Nephron (organoid): ENCODE measurements around the gene TTC24.

Source experiments
- H3K27ac Mint-ChIP-seq, 3 experiments: 2 replicates each; pipeline ENCODE4 v1.8.0; 2020; ENCODE audit warnings: mixed read lengths in 3 of 3, mild to moderate bottlenecking in 2 of 3, moderate library complexity in 1 of 3
- H3K27me3 Mint-ChIP-seq: 2 replicates; pipeline ENCODE4 v1.8.0; 2021; ENCODE audit warnings: low read depth, mild to moderate bottlenecking, moderate library complexity, mixed read lengths
- H3K36me3 Mint-ChIP-seq: 2 replicates; pipeline ENCODE4 v1.8.0; 2020; ENCODE audit warnings: low read depth, mixed read lengths
- H3K4me1 Mint-ChIP-seq: 2 replicates; pipeline ENCODE4 v1.8.0; 2020; ENCODE audit warnings: mixed read lengths
- H3K4me3 Mint-ChIP-seq, 3 experiments: 2 replicates each; pipeline ENCODE4 v1.8.0; 2020; ENCODE audit warnings: mild to moderate bottlenecking in 3 of 3, mixed read lengths in 3 of 3, moderate library complexity in 2 of 3
- H3K9me3 Mint-ChIP-seq: 2 replicates; pipeline ENCODE4 v1.8.0; 2020; ENCODE audit warnings: mixed read lengths
- TF ChIP-seq, protein P1 (sequence below), 3 experiments: fragments of 200-600 bp; sonication (generic); IDR thresholded peaks; one replicate each; pipeline ENCODE4 v1.5.0; 2021; ENCODE audit warnings: antibody characterized with exemption in 3 of 3; ENCODE audit not compliant: unreplicated experiment in 3 of 3

The TTC24 gene

GRCh38 chr1:156555715-156556114, 23.8 kb upstream of the TTC24 start:
- H3K27me3 Mint-ChIP-seq = no peaks in the 10 kb centered on the region
- H3K4me1 Mint-ChIP-seq = no peaks in the 10 kb centered on the region
- no peak overlapping the region for H3K27ac Mint-ChIP-seq
- H3K36me3 Mint-ChIP-seq = peaks cover 24% of the 10 kb centered on the region
- no peaks in the 10 kb centered on the region for H3K9me3 Mint-ChIP-seq
- H3K4me3 Mint-ChIP-seq = no peak overlapping the region
- TF ChIP-seq, protein P1, sequence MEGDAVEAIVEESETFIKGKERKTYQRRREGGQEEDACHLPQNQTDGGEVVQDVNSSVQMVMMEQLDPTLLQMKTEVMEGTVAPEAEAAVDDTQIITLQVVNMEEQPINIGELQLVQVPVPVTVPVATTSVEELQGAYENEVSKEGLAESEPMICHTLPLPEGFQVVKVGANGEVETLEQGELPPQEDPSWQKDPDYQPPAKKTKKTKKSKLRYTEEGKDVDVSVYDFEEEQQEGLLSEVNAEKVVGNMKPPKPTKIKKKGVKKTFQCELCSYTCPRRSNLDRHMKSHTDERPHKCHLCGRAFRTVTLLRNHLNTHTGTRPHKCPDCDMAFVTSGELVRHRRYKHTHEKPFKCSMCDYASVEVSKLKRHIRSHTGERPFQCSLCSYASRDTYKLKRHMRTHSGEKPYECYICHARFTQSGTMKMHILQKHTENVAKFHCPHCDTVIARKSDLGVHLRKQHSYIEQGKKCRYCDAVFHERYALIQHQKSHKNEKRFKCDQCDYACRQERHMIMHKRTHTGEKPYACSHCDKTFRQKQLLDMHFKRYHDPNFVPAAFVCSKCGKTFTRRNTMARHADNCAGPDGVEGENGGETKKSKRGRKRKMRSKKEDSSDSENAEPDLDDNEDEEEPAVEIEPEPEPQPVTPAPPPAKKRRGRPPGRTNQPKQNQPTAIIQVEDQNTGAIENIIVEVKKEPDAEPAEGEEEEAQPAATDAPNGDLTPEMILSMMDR (IDR thresholded peaks at IDR 0.05; ENCODE audit: unreplicated experiment in 3 of 3) = no peak

GRCh38 chr1:156556354-156556753, 23.2 kb upstream of the TTC24 start:
- peaks cover 24% of the 10 kb centered on the region for H3K36me3 Mint-ChIP-seq

GRCh38 chr1:156559086-156559796, 20.3 kb upstream of the TTC24 start:
- Mint-ChIP-seq H3K4me1 (no peaks in the 10 kb centered on the region), H3K4me3 (no peak overlapping the region), H3K36me3 (peaks cover 25% of the 10 kb centered on the region), H3K27me3 (no peaks in the 10 kb centered on the region), H3K9me3 (no peaks in the 10 kb centered on the region), H3K27ac (no peak overlapping the region)
- TF ChIP-seq, protein P1 (IDR thresholded peaks at IDR 0.05; ENCODE audit: unreplicated experiment in 3 of 3) = no peak

More at GRCh38 chr1:156556354-156556753, 23.2 kb upstream of the TTC24 start:
- H3K27ac Mint-ChIP-seq = no peak overlapping the region
- no peaks in the 10 kb centered on the region for H3K9me3 Mint-ChIP-seq
- H3K4me3 Mint-ChIP-seq = no peak overlapping the region
- no peaks in the 10 kb centered on the region for H3K4me1 Mint-ChIP-seq
- TF ChIP-seq, protein P1 (IDR thresholded peaks at IDR 0.05; ENCODE audit: unreplicated experiment in 3 of 3) = no peak
- no peaks in the 10 kb centered on the region for H3K27me3 Mint-ChIP-seq

- peaks cover 29% of the 10 kb centered on the region for H3K36me3 Mint-ChIP-seq
- H3K27ac Mint-ChIP-seq = no peak overlapping the region
- no peaks in the 10 kb centered on the region for H3K9me3 Mint-ChIP-seq
- no peaks in the 10 kb centered on the region for H3K4me1 Mint-ChIP-seq
- no peaks in the 10 kb centered on the region for H3K27me3 Mint-ChIP-seq
- TF ChIP-seq, protein P1 (IDR thresholded peaks at IDR 0.05; ENCODE audit: unreplicated experiment in 3 of 3) = no peak
- no peak overlapping the region for H3K4me3 Mint-ChIP-seq
These were observed 19.6 kb upstream of the TTC24 start for GRCh38 chr1:156559797-156560385.

GRCh38 chr1:156560585-156561163, 18.8 kb upstream of the TTC24 start:
- H3K27me3 Mint-ChIP-seq = no peaks in the 10 kb centered on the region
- H3K36me3 Mint-ChIP-seq = peaks cover 24% of the 10 kb centered on the region
- no peak overlapping the region for H3K4me3 Mint-ChIP-seq
- no peaks in the 10 kb centered on the region for H3K4me1 Mint-ChIP-seq
- H3K9me3 Mint-ChIP-seq = no peaks in the 10 kb centered on the region
- H3K27ac Mint-ChIP-seq = no peak overlapping the region
- TF ChIP-seq, protein P1 (IDR thresholded peaks at IDR 0.05; ENCODE audit: unreplicated experiment in 3 of 3) = no peak
